ENCODE data around the gene PLPP7.
"Not testable (repeated sequence)": the region's sequence is repeated elsewhere in the genome, so short reads cannot be mapped to it uniquely, and the experiment has no call there.

Gene PLPP7

DNA sequence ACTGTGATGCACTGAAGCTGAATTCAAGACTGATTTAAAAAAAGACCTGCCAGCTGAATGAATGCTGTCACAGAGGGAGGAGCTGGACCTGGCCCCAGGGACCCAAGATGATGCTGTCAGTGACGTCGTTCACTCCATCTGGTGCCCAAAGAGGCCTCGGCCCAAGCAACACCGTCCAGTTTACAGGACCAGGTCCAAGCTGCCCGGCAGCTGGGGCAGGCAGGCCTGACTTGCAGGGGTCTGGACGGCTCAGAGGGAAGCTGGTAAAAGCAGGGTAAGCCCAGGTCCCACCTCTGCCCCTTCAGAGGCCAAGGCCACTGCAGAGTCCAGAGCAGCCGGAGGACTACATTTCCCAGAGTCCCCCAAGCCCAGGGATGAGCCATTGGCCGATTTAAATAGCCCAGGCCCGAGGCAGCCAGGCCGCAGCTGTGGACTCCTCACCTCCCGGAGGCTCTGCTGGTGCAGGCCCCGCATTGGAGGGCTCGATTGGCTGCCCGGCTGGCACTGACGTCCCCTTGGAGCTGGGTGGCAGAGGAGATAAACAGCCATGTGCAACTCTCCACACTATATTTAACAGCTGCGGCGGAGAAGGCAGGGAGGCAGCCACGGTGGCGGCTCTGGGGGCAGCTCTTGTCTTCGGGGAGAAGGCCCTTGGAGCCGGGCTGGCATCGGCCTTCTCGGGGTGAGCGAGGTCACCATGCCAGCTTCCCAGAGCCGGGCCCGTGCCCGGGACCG is at the start of gene PLPP7:
TSS of gene PLPP7 (plus strand) at position 423 of the 735 bp plus-strand sequence. CDS start at position 698, 275 bp downstream.
- DNase-seq, result peak; percentile 55

DNA sequence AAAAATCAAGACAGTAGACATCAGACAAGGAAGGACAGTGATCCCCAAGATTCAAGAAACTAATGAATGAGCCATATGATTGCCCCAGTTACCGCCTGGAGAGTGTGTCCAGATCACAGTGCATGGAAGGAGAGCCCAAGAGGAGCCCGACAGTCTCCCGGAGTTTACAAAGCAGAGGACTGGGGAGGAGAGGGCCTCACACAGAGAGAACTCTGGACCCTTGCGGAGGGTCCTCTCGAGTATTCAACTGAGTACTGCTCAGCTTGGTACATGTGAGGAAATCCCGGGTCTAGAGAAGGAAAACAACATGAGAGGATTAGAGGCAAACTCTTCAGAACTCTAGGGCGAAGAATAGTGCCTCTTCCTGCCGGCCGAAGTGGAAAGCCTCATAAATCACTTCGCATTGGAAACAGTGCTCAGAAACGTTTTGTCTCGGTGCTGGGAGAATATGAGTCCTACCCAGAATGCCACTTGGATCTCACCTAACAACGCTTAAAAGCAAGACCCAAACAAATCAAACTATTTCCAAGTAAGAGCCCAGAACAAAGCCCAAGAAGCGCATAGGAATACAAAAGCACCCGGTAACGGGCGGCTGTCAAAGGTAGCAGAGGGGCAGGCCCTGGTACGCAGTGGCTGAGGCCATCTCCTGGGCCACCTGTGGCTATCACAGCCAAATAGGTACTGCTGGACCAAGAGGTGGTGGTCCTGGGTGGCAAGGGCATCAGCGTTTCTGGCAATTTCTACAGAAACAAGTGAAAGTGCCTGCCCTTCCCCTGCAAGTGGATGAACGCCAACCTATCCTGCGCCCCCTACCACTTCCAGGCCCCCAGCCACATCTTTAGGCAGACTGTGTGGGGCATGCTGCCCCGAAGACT is 49.2 kb upstream of the PLPP7 start:
- no peak for DNase-seq

- not testable (repeated sequence) for DNase-seq
Measured at GRCh38 chr9:131244331-131244730, 45.2 kb upstream of the PLPP7 start.

- no peak for DNase-seq
Measured at GRCh38 chr9:131246618-131247017, 42.9 kb upstream of the PLPP7 start.

DNA sequence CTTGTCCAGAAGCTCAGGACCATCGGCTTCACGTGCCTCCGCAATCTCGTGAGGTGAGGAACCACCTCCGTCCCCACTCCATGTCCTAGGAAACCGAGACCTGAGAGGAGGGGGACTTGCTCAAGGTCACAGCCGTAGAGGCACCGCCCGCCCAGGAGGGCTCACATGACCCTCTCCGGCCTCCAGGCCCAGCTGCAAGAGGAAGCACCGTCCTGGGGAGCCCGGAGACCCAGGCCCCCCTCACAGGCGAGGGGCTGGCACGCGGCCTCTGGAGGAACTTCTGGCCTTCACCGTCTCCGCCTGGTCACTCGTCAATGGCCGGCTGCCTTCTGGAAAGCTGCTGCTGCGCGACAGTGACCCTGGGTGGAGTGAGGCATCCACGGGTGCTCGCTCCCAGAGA is 37.4 kb upstream of the PLPP7 start:
- no peak for DNase-seq

- no peak for DNase-seq
Measured at GRCh38 chr9:131253891-131254491, 35.5 kb upstream of the PLPP7 start.

DNA sequence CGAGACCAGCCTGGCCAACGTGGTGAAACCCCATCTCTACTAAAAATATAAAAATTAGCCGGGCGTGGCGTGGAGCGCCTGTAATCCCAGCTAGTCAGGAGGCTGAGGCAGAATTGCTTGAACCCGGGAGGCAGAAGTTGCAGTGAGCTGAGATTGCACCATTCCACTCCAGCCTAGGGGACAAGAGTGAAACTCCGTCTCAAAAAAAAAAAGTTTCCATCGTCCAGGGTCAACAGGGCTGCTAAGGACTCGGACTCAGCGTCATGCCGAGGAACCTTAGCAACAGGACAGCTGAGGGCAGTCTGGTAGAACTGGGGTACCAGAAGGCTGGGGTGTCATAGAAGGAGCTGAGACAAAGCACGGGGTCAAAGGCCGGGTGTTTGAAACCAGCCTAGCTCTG is 34.9 kb upstream of the PLPP7 start:
- DNase-seq, result no peak

- DNase-seq, result no peak
Measured at GRCh38 chr9:131255676-131256197, 33.8 kb upstream of the PLPP7 start.

- no peak for DNase-seq
Measured at GRCh38 chr9:131257266-131258025, 32.1 kb upstream of the PLPP7 start.

DNA sequence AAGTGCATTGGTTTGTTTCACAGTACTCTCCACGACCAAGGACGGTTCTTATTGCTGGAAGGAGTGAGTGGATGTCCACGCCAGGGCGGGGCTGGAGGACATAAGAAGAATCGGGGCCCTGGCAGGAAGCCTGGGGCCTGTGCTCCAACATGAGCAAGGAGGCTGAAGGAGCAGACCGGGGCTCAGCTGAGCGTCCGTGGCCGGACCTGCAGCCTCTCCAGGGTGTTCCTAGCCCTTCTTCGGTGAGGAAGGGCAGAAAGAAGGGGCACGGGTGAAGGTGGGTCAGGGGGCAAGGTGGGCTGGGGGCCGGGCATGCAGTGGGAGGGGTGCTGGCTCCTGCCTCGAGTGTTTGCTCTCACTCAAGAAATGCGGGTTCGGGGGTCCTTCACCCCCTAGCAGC is 31.3 kb upstream of the PLPP7 start:
- no peak for DNase-seq

- no peak for DNase-seq
Measured at GRCh38 chr9:131258698-131259431, 30.7 kb upstream of the PLPP7 start.

DNA sequence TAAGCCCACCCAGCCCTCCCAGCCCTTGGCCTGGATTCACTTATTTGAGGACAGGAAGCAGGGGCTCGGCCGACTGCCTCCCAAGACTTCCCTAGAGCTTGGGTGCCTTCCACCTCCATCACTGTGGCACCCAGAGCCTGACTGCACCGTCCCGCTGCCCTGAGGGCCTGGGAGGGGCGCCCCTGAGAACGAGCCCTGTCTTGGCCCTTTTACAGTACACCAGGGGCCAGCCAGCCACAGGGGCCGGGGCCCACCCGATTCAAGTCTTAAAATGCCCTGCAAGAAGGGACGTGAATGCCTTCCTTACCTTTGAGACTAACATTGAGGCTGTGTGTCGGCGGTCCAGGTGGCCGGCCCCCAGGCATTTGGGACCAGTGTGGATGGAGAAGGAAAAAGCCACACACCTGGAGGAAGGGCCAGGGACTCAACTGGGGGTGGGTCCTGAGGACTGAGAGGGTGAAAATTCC is 30.1 kb upstream of the PLPP7 start:
- no peak for DNase-seq

- DNase-seq, result no peak
Measured at GRCh38 chr9:131259916-131260597, 29.5 kb upstream of the PLPP7 start.

GRCh38 chr9:131260751-131261452 is 28.6 kb upstream of the PLPP7 start:
- DNase-seq, result no peak

DNA sequence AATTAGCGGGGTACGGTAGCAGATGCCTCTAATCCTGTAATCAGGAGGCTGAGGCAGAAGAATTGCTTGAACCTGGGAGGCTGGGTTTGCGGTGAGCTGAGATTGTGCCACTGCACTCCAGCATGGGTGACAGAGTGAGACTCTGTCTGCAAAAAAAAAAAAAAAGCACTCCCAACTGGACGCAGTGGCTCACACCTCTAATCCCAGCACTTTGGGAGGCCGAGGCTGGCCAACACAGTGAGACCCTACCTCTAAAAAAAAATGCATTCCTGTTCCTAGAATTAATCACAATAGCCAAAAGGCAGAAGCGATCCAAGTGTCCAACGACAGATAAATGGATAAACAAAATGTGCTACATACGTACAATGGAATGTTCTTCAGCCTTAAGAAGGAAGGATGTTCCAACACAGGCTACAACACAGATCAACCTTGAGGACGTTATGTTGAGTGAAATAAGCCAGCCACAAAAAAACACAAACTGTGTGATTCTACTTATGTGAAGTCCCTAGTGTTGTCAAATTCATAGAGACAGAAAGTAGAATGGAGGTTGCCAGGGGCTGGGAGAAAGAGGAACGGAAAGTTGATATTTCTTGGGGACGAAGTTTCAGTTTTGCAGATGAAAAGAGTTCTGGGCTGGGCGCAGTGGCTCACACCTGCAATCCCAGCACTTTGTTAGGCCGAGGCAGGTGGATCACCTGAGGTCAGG is 27.0 kb upstream of the PLPP7 start:
- no peak for DNase-seq

DNA sequence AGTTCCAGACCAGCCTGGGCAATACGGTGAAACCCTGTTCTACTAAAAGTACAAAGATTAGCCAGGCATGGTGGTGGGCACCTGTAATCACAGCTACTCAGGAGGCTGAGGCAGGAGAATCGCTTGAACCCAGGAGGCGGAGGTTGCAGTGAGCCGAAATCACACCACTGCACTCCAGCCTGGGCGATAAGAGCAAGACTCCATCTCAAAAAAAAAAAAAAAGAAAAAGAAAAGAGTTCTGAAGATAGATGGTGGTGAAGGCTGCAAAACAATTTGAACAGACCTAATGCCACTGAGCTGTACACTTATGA is 26.5 kb upstream of the PLPP7 start:
- DNase-seq, result not testable (repeated sequence)

- DNase-seq, result no peak
Measured at GRCh38 chr9:131263701-131264100, 25.8 kb upstream of the PLPP7 start.

GRCh38 chr9:131264231-131264630 is 25.3 kb upstream of the PLPP7 start:
- DNase-seq, result no peak

DNA sequence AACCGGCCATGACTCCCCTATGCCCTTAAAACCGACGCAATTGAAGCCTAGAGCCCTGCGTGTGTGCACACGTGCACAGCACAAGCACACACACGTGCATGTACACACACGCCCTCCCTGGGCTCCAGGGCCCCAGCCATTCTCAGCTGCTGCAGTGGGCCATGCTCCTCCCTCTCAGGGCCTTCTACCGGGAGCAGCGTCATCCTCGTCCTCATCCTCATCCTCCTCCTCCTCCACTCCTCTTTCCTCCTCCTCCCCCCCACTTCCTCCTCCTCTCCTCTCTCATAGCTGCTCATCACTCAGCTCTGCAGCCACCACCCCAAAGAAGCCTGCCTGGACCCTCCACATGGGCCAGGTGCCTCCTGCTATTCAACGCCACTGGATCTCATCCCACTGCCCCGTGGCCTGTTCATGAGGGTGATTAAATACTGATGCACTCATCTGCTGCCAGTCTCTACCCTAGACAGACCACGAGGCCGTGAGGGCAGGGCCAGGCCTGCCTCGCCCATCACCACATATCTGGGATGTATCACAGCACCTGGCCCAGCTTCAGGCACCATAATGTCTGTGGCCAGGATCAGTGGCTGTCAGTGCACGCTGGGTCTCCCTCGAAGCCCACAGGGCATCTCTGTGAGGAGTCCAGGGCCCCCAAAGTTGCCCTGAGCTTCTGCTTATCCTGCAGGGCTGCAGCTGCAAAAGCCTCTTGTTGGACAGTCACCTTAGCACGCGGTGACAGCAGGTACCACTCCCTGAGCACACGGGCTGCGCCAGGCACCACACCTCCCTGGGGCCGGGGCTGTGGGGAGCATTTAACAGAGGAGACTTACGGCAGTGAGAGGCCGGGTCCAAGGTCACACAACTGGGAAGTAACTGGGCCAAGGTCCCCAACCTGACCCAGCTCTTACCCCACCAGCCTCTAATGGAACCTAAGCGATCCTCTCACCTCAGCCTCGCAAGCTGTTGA is 23.0 kb upstream of the PLPP7 start:
- DNase-seq, result no peak
